Activated naive CD4-positive, alpha-beta T cell treated with anti-CD3 and anti-CD28 coated beads, Interleukin-2, amount 50 U/mL, for 24 hours (primary cell): ENCODE results near the gene AUTS2.

Experiments used
- H3K27ac Mint-ChIP-seq: one replicate; pipeline ENCODE4 v1.8.0; 2021; ENCODE audit warnings: mild to moderate bottlenecking, mixed read lengths
- H3K27me3 Mint-ChIP-seq: one replicate; pipeline ENCODE4 v1.8.0; 2021; ENCODE audit warnings: mixed read lengths
- H3K36me3 Mint-ChIP-seq: one replicate; pipeline ENCODE4 v1.8.0; 2021; ENCODE audit warnings: mixed read lengths
- H3K4me1 Mint-ChIP-seq: one replicate; pipeline ENCODE4 v1.8.0; 2021; ENCODE audit warnings: mixed read lengths
- H3K4me3 Mint-ChIP-seq: one replicate; pipeline ENCODE4 v1.8.0; 2021; ENCODE audit warnings: mild to moderate bottlenecking, mixed read lengths
- H3K9me3 Mint-ChIP-seq: one replicate; pipeline ENCODE4 v1.8.0; 2021; ENCODE audit warnings: mixed read lengths

AUTS2 gene

DNA sequence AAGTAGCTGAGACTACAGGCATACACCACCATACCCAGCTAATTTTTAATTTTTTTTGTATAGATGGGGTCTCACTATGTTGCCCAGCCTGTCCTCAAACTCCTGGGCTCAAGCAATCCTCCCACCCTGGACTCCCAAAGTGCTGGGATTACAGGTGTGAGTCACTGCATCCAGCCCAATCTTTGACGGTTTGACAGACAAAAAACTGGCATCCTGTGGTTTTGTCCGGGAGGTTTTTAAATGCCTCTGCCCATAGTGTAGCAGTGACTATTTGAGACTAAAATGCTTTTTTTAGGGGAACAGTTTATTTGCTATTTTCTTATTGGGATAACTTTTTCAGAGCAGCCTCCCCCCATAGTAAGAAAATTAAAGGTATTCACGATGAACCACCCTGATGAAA, 1010.0 kb downstream of the AUTS2 start:
- Mint-ChIP-seq H3K9me3 (no peaks in the 10 kb centered on the region), H3K36me3 (no peaks in the 10 kb centered on the region), H3K4me3 (no peak overlapping the region), H3K27me3 (no peaks in the 10 kb centered on the region), H3K4me1 (no peaks in the 10 kb centered on the region), H3K27ac (no peak overlapping the region)

DNA sequence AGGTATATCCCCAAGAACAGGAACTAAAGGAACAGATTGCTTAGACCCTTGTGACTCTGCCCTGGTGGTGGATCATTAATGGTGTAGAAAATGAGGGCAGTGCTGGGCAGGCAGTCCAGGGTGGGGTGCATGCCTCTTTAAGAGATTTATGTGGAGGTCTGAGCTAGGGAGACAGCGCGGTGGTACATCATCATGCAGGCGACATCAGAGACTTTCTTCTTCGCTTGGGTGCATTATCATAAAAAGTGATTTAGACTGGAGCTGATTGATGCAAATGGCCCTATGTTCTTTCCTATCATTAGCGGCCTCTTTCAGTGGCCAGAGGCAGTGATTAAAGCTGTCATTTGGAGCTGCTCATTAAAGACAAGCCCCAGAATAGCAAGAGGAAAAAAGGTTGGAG, 1014.5 kb downstream of the AUTS2 start:
- Mint-ChIP-seq H3K4me1 (no peaks in the 10 kb centered on the region), H3K4me3 (no peak overlapping the region), H3K9me3 (no peaks in the 10 kb centered on the region), H3K36me3 (no peaks in the 10 kb centered on the region), H3K27ac (no peak overlapping the region), H3K27me3 (no peaks in the 10 kb centered on the region)

DNA sequence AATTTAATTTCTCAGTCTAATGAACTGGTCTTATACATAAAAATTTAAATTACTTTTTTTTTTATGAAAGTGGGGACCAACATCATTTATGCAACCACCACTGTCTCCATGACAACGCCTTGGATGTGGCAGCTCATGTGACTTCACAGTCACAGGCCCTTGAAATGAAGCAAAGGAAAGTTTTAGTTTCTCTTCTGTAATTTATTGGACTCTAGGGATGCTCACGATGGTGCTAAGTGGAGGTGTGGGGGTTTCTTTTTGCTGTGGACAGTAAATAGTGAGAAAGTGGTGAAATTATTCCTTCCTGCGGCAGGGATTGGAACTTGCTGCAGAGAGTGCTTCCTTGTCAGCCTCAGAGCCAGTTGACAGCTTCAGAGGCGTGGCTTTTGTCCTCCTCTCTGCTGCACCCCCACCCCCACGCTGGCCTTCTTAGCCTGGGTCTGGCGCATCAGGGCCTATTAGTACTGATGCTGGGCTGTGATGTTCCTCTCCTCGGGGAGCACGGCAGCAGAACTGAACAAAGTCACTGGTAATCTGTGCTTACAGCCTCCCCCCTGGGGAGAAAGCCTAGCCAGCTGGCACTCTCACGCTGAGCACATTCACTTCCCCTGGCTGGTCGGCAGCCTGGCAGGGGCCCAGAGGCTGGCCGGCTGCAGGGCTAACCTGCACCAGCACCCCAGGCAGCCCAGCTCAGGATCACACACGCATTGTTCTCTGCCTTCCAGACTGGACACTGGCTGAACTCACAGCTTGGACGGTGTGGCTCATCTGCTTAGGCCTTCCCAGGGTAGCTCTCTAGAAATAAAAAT, 1016.2 kb downstream of the AUTS2 start:
- H3K27ac Mint-ChIP-seq: no peak overlapping the region
- no peaks in the 10 kb centered on the region for H3K36me3 Mint-ChIP-seq
- H3K4me1 Mint-ChIP-seq: no peaks in the 10 kb centered on the region
- no peaks in the 10 kb centered on the region for H3K27me3 Mint-ChIP-seq
- H3K9me3 Mint-ChIP-seq: no peaks in the 10 kb centered on the region
- no peak overlapping the region for H3K4me3 Mint-ChIP-seq

DNA sequence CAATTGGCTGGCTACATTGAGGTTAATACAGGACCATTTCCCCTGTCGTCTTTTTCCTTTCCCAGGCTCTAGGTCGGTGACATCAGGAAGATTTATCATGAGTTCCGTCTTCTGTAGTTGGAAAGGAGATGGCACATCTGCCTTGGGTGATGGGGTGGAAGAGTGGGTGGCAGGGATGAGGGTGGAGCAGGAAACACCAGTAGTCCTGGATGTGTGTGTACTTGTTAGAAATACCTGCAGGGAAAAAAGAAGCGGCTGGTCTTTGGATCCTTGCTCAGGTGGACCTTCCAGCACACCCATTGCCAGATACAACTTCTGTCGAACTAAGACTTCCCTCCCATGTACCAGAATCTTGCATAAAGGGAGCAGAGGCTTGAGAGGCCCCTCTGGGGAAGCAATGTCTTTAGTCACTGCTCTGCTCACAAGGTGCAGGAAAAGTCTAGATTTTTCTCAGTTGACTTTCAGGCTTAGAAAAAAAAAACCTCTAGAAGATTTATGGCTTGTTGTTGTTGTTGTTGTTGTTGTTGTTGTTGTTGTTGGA, 1016.9 kb downstream of the AUTS2 start:
- H3K36me3 Mint-ChIP-seq: no peaks in the 10 kb centered on the region
- H3K4me3 Mint-ChIP-seq: no peak overlapping the region
- H3K27me3 Mint-ChIP-seq: no peaks in the 10 kb centered on the region
- H3K27ac Mint-ChIP-seq: no peak overlapping the region
- H3K9me3 Mint-ChIP-seq: no peaks in the 10 kb centered on the region
- no peaks in the 10 kb centered on the region for H3K4me1 Mint-ChIP-seq

DNA sequence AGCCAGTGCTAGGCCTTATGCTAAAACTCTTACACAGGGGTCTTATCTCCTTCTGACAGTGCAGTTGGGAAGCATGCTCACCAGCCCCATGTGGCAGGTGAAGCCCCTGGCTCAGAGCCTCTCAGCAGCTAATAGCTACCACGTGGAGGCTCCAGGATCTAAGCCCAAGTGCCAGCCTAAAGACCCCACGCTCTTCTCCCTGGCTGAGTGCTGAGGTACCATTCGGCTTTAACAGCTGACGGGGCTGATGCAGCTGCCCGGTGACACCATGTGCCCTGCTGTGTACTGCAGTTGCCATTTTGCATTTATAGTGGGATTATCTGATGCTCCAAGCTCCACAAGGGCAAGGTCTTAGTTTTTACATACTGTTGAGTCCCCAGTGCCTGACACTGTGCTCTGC, 1017.9 kb downstream of the AUTS2 start:
- Mint-ChIP-seq H3K4me3 (no peak overlapping the region), H3K27ac (no peak overlapping the region), H3K9me3 (no peaks in the 10 kb centered on the region), H3K27me3 (no peaks in the 10 kb centered on the region), H3K36me3 (no peaks in the 10 kb centered on the region), H3K4me1 (no peaks in the 10 kb centered on the region)

DNA sequence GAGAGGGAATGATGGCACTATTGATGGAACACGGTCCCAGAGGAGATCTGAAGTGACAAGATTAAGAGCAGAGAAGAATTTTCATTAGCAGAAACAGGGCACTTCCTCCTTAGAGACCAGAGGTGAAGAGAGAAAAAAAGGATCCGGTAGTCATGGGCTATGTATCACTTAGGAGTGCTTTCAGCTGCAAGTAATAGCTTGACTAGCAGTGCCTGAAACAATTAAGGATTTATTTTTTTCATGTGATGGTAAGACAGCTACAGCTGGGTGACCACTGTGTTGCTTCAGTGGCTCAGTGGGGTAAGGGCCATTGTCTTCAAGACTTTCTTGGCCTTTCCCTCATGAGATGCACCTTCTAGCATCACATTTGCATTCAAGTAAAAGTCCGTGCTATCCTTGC, 1018.5 kb downstream of the AUTS2 start:
- H3K4me3 Mint-ChIP-seq: no peak overlapping the region
- no peaks in the 10 kb centered on the region for H3K27me3 Mint-ChIP-seq
- H3K4me1 Mint-ChIP-seq: no peaks in the 10 kb centered on the region
- no peaks in the 10 kb centered on the region for H3K36me3 Mint-ChIP-seq
- no peak overlapping the region for H3K27ac Mint-ChIP-seq
- no peaks in the 10 kb centered on the region for H3K9me3 Mint-ChIP-seq

DNA sequence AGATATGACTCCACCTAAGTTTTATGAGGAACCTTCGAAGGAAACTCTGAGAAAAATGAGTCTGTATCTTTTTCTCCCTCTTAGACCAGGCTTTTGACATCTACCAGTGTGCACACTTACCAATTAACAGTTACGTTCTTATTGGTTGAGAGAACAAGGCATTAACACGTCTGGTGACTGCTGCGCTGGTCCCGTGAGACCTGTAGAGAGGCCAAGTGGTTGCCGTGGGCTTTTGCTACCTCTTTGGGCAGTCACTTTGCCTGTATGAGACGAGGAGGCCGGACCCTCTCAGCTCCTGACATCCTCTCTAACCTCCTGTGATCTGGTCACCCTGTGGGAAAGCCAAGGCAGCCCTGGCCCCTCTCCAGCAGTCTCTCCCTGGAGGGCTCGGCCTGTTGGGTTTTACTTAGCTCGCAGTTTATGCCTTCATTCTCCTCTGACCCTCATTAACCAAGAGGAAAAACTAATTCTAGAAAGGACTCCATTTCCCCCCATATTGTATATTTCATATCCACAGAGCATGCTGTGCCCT, 1019.8 kb downstream of the AUTS2 start:
- no peaks in the 10 kb centered on the region for H3K9me3 Mint-ChIP-seq

DNA sequence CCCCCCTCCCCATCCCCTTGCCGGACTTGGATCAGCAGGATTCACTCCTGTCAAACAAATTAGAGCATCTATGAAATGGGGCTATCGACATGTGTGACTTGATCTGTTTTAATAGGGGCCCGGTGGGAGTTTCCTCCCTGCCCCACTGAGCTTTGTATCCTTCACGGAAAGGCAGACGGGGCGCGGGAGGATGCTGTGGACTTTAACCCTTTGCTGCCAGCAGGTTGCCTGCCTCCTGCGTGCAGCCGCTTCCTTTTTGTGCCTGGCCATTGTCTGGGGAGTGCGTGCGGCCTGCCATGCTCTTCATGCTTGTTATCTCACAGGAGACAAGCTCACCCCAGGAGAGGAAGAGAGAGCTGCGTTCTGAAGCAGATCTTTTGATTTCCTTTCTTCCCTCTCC, 1020.9 kb downstream of the AUTS2 start:
- Mint-ChIP-seq H3K36me3 (no peaks in the 10 kb centered on the region), H3K4me1 (no peaks in the 10 kb centered on the region), H3K4me3 (no peak overlapping the region), H3K27me3 (no peaks in the 10 kb centered on the region), H3K9me3 (no peaks in the 10 kb centered on the region), H3K27ac (no peak overlapping the region)

More for the DNA sequence above, 1019.8 kb downstream of the AUTS2 start:
- H3K4me1 Mint-ChIP-seq: no peaks in the 10 kb centered on the region
- H3K36me3 Mint-ChIP-seq: no peaks in the 10 kb centered on the region
- no peaks in the 10 kb centered on the region for H3K27me3 Mint-ChIP-seq
- no peak overlapping the region for H3K27ac Mint-ChIP-seq
- H3K4me3 Mint-ChIP-seq: no peak overlapping the region

DNA sequence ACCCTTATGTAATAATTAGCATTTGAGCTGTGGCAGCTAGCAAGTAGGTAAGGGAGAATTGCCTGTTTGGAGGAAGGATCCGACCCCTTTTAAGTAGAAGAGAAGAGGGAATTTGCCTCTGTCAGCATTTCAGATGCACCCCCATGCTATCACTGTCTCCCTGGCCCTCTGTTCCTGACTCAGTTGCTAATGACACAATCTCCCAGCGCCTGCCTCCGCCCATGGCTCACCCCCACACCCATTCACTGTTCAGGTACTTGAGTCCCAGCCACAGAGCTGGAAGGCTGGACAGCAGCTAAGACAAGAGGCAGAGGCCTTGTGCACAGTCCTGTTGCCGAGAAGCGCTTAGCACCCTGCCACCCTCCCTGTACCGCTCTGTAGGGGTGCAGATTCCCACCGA, 1021.4 kb downstream of the AUTS2 start:
- H3K4me3 Mint-ChIP-seq: no peak overlapping the region
- no peak overlapping the region for H3K27ac Mint-ChIP-seq
- H3K27me3 Mint-ChIP-seq: no peaks in the 10 kb centered on the region

DNA sequence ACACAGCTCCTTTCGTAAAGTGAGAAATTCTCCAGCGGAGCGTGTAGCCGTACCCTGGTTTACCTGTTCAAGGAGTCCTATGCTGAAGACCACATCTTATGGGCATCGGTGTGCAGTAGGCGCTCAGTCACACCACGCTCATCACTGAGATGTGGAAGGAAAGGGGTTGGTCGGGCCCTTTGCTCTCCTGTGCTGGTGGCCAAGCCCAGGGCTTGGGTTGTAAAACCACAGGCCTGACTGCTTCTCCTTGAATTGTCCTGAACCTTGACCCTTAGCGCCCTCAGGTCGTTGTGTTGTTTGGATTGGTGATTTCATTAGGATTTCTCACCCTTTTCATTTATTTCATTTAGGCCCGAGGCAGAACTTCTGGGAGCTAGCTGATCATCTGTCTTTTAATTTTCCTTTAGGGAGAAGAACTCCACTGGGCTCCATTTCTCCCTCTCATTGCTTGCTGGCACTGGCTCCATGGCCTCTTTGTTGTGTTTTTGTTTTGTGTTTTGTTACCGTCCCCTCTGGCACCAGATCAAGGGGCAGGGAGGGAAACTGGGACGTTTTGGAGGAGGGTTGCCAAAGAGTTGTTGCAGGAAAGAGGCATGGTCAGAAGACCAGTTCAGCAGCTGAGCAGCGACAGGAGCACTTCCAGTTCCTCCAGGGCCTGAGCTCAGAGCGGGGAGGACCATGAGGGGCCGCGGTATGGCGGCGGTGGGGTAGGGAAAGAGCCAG, 1022.2 kb downstream of the AUTS2 start:
- Mint-ChIP-seq H3K36me3 (no peaks in the 10 kb centered on the region), H3K27ac (no peak overlapping the region), H3K27me3 (no peaks in the 10 kb centered on the region), H3K4me1 (no peaks in the 10 kb centered on the region), H3K4me3 (no peak overlapping the region), H3K9me3 (no peaks in the 10 kb centered on the region)

More for the DNA sequence above, 1021.4 kb downstream of the AUTS2 start:
- H3K4me1 Mint-ChIP-seq: no peaks in the 10 kb centered on the region
- H3K9me3 Mint-ChIP-seq: no peaks in the 10 kb centered on the region
- H3K36me3 Mint-ChIP-seq: no peaks in the 10 kb centered on the region

DNA sequence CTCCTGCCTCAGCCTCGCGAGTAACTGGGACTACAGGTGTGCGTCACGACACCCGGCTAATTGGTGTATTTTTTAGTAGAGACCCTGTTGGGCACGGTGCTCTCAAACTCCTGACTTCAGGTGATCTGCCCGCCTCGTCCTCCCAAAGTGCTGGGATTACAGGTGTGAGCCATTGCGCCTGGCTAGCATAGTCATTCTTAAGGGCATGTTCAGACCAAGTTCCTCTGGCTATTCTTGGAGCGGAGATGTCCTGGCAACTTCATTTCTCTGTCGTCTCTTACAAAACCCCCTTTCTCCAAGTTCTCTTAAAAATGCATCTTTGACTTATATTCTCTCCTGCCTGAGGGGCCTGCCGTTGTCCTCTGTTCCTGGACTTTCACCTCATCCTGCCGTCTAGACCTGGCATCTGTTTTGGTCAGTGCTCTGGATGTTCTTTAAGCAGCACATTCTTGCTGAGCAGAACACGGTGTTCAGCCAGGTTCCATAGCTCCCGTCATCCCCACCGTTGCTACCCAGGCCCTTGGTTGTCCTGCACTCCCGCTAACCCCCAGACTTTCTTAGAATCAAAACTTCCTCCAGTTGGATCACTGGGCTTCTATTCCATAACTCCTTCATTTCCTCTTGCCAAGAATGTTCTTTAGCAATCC, 1023.8 kb downstream of the AUTS2 start:
- H3K4me1 Mint-ChIP-seq: no peaks in the 10 kb centered on the region
- H3K27ac Mint-ChIP-seq: no peak overlapping the region
- H3K36me3 Mint-ChIP-seq: no peaks in the 10 kb centered on the region
- no peaks in the 10 kb centered on the region for H3K27me3 Mint-ChIP-seq
- no peak overlapping the region for H3K4me3 Mint-ChIP-seq
- H3K9me3 Mint-ChIP-seq: peaks cover 5% of the 10 kb centered on the region

DNA sequence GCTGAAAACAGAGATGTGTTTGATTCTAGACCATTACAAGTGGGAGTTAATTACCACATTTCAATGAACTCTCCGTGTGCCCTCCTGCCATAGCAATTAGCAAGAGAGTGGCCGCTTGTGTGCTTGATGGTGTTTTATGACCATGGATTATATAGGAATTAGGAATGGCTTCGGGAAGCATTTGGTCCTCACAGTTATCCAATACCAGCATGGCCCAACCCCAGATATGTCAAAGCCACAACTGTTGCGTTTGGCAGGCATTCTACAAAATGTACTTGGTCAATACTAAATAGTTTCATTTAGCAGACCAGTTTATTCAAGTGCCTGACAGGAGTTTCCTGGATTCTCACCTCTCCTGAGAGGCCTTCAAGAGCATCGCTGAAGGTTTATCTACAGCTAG, 1024.7 kb downstream of the AUTS2 start:
- Mint-ChIP-seq H3K4me3 (no peak overlapping the region), H3K27ac (no peak overlapping the region), H3K4me1 (no peaks in the 10 kb centered on the region), H3K36me3 (no peaks in the 10 kb centered on the region), H3K9me3 (peaks cover 5% of the 10 kb centered on the region), H3K27me3 (no peaks in the 10 kb centered on the region)

DNA sequence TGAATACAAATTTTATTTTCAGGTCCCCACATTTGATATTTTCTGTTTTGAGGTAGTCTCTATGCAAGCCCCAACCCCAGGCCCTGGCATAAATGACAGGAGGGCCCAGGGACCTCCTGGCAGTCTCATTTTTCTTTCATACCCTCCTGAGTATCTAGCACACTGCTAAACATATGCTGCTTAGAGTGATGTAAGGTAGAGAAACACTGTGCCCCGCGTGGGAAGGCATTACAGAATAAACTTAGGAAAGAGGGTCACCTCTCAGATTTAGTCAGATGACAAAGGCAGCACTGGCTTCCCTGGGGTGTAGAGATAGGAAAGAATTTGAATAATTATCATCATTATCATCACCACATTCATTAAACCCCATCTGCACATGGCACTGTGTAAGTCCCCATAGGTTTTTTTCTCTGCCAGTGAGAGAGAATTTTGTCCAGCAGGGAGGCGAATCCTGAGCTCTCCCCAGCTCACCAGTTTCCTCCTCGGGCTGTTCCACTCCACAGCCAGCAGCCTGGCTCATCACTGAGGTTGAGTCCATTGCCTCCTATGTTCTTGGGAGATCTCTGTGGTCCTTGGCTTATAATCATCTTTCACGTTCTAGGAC, 1026.3 kb downstream of the AUTS2 start:
- H3K27ac Mint-ChIP-seq: no peak overlapping the region
- no peaks in the 10 kb centered on the region for H3K4me1 Mint-ChIP-seq
- peaks cover 5% of the 10 kb centered on the region for H3K9me3 Mint-ChIP-seq
- no peak overlapping the region for H3K4me3 Mint-ChIP-seq
- no peaks in the 10 kb centered on the region for H3K36me3 Mint-ChIP-seq
- no peaks in the 10 kb centered on the region for H3K27me3 Mint-ChIP-seq

DNA sequence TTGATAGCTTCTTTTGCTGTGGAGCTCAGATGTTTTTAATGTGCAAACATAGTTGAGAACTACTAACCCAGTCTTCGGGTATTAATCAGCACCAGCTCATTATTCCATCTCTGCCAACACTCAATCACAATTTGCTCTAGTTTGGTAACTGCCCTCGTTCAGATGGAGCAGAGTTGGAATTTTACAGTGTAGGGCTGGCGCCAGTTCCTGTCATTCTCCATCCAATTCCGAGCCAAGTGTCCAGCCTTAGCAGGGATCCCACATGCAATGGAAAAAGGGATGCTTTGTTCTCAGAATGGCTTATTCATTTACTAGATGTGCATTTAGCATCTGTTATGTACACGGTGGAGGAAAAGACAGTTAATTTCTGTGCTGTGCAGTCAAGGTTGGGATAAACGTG, 1029.2 kb downstream of the AUTS2 start:
- H3K4me1 Mint-ChIP-seq: no peaks in the 10 kb centered on the region
- no peaks in the 10 kb centered on the region for H3K27me3 Mint-ChIP-seq
- H3K9me3 Mint-ChIP-seq: peaks cover 5% of the 10 kb centered on the region
- no peak overlapping the region for H3K4me3 Mint-ChIP-seq
- no peaks in the 10 kb centered on the region for H3K36me3 Mint-ChIP-seq
- H3K27ac Mint-ChIP-seq: no peak overlapping the region

DNA sequence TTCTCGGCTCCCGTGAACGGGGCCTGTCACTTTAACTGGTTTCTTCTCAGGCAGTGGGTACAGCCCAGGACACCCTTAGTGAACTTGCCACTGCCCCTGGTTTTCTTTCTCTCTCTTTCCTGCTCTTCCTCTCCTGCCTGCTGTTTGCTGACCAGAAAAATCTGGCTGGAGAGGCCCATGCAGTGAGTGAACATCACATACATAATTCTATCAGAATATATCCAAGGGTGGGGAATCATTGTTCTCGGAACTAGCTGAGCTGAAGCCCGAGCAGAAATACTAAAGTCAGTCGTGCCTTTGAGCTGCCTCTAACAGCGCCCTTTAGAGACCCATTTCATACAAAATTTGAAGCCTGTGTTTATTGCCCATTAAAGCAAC, 1032.2 kb downstream of the AUTS2 start:
- Mint-ChIP-seq H3K27ac (no peak overlapping the region), H3K27me3 (no peaks in the 10 kb centered on the region), H3K4me3 (no peak overlapping the region)

More for the DNA sequence above, 1032.2 kb downstream of the AUTS2 start:
- no peaks in the 10 kb centered on the region for H3K4me1 Mint-ChIP-seq
- peaks cover 5% of the 10 kb centered on the region for H3K9me3 Mint-ChIP-seq
- no peaks in the 10 kb centered on the region for H3K36me3 Mint-ChIP-seq
